ENCODE results near the gene RGSL1.

DNA sequence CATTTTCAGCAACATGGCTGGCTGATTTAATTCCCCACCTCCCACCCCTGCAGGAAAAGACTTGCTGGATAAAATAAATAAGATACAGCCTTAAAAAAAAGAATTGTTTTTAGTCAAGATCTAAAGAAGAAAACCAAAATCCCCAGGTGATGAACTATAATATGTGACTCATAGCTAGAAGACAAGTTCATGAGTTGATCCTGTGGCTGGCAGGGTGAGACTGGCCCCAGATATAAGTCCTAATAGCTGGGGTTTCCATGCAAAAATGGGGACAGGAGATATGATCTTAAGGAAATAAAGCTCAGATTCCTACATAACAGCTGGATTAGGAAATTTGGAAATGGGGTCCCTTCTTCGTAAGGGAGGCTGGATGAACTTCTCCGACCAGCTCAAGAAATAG is 21.9 kb upstream of the RGSL1 start:
- TF ChIP-seq, protein P1, sequence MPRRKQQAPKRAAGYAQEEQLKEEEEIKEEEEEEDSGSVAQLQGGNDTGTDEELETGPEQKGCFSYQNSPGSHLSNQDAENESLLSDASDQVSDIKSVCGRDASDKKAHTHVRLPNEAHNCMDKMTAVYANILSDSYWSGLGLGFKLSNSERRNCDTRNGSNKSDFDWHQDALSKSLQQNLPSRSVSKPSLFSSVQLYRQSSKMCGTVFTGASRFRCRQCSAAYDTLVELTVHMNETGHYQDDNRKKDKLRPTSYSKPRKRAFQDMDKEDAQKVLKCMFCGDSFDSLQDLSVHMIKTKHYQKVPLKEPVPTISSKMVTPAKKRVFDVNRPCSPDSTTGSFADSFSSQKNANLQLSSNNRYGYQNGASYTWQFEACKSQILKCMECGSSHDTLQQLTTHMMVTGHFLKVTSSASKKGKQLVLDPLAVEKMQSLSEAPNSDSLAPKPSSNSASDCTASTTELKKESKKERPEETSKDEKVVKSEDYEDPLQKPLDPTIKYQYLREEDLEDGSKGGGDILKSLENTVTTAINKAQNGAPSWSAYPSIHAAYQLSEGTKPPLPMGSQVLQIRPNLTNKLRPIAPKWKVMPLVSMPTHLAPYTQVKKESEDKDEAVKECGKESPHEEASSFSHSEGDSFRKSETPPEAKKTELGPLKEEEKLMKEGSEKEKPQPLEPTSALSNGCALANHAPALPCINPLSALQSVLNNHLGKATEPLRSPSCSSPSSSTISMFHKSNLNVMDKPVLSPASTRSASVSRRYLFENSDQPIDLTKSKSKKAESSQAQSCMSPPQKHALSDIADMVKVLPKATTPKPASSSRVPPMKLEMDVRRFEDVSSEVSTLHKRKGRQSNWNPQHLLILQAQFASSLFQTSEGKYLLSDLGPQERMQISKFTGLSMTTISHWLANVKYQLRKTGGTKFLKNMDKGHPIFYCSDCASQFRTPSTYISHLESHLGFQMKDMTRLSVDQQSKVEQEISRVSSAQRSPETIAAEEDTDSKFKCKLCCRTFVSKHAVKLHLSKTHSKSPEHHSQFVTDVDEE (CRISPR knock-in tag; IDR thresholded peaks at IDR 0.05) = no peak
- TF ChIP-seq, protein P2, sequence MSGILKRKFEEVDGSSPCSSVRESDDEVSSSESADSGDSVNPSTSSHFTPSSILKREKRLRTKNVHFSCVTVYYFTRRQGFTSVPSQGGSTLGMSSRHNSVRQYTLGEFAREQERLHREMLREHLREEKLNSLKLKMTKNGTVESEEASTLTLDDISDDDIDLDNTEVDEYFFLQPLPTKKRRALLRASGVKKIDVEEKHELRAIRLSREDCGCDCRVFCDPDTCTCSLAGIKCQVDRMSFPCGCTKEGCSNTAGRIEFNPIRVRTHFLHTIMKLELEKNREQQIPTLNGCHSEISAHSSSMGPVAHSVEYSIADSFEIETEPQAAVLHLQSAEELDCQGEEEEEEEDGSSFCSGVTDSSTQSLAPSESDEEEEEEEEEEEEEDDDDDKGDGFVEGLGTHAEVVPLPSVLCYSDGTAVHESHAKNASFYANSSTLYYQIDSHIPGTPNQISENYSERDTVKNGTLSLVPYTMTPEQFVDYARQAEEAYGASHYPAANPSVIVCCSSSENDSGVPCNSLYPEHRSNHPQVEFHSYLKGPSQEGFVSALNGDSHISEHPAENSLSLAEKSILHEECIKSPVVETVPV (CRISPR knock-in tag; IDR thresholded peaks at IDR 0.05) = no peak
- no peak for TF ChIP-seq TCF4 (CRISPR knock-in tag; IDR thresholded peaks at IDR 0.05; ENCODE audit: borderline replicate concordance)
- no peak for TF ChIP-seq TOX (CRISPR knock-in tag; IDR thresholded peaks at IDR 0.05; ENCODE audit: borderline replicate concordance)
- TF ChIP-seq SNAI2 (CRISPR knock-in tag; IDR thresholded peaks at IDR 0.05) = no peak
- no peak for TF ChIP-seq ZFP30 (CRISPR knock-in tag; IDR thresholded peaks at IDR 0.05)
- no peak for TF ChIP-seq ZNF70 (CRISPR knock-in tag; IDR thresholded peaks at IDR 0.05)
- TF ChIP-seq, protein P3, sequence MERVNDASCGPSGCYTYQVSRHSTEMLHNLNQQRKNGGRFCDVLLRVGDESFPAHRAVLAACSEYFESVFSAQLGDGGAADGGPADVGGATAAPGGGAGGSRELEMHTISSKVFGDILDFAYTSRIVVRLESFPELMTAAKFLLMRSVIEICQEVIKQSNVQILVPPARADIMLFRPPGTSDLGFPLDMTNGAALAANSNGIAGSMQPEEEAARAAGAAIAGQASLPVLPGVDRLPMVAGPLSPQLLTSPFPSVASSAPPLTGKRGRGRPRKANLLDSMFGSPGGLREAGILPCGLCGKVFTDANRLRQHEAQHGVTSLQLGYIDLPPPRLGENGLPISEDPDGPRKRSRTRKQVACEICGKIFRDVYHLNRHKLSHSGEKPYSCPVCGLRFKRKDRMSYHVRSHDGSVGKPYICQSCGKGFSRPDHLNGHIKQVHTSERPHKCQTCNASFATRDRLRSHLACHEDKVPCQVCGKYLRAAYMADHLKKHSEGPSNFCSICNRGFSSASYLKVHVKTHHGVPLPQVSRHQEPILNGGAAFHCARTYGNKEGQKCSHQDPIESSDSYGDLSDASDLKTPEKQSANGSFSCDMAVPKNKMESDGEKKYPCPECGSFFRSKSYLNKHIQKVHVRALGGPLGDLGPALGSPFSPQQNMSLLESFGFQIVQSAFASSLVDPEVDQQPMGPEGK (CRISPR knock-in tag; IDR thresholded peaks at IDR 0.05; ENCODE audit: borderline replicate concordance) = no peak
- TF ChIP-seq, protein P4, sequence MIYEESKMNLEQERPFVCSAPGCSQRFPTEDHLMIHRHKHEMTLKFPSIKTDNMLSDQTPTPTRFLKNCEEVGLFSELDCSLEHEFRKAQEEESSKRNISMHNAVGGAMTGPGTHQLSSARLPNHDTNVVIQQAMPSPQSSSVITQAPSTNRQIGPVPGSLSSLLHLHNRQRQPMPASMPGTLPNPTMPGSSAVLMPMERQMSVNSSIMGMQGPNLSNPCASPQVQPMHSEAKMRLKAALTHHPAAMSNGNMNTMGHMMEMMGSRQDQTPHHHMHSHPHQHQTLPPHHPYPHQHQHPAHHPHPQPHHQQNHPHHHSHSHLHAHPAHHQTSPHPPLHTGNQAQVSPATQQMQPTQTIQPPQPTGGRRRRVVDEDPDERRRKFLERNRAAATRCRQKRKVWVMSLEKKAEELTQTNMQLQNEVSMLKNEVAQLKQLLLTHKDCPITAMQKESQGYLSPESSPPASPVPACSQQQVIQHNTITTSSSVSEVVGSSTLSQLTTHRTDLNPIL (CRISPR knock-in tag; IDR thresholded peaks at IDR 0.05; ENCODE audit: low read depth) = no peak
- TF ChIP-seq ESRRG (CRISPR knock-in tag; IDR thresholded peaks at IDR 0.05) = no peak
- TF ChIP-seq OSR1 (CRISPR knock-in tag; IDR thresholded peaks at IDR 0.05) = no peak

All from SK-N-SH treated with all-trans-retinoic acid at 6 μM for 48 hours (cell line).